Endothelial cell of umbilical vein (primary cell): ENCODE data around the gene C16orf86. TPM values are rescaled to one million over a fixed set of nuclear protein-coding genes. Genes with fewer than 3 reads are reported as not detected.

Experiments used
- BruUV-seq: library from RNA; stranded (reverse); fragments of 400-500 nt; replicated peaks from 2 replicates; lab custom pipeline; 2021; lab: Mats Ljungman, UMichigan
- CTCF ChIA-PET: fragments of 300-600, 350-600 bp; sonication (Branson Sonifier 250); formaldehyde crosslinking; loops from one replicate; lab custom pipeline; 2021; ENCODE audit warnings: antibody characterized with exemption, inconsistent platforms; lab: Charles Lee
- POLR2A ChIA-PET: fragments of 300-600, 350-600 bp; sonication (Branson Sonifier 250); formaldehyde crosslinking; loops from one replicate; lab custom pipeline; 2021; ENCODE audit warnings: antibody characterized with exemption, inconsistent platforms; lab: Charles Lee
- DNase-seq: peaks from one replicate; pipeline ENCODE4 v3.0.0-alpha.2; 2011; ENCODE audit warnings: low read depth, low spot score
- FAIRE-seq: peaks from 2 replicates; lab custom pipeline; 2011; peaks lifted over from hg19 to GRCh38; lab: Jason Lieb, UNC
- H2AFZ ChIP-seq: 2 replicates; pipeline ENCODE4 v1.6.0; 2012; ENCODE audit warnings: low read depth, low read length, control low read depth, inconsistent platforms
- H3K27ac ChIP-seq: 2 replicates; pipeline ENCODE4 v1.5.1; 2011; ENCODE audit warnings: low read depth, mild to moderate bottlenecking, control low read depth, low read length, moderate library complexity; ENCODE audit not compliant: insufficient read depth
- H3K27me3 ChIP-seq, 2 experiments: 2 replicates each; pipeline versions ENCODE4 v1.6.0 to v1.6.1; 2011; ENCODE audit warnings: low read length in 2 of 2, mixed read lengths in 1 of 2; ENCODE audit not compliant: control insufficient read depth in 2 of 2, insufficient read depth in 2 of 2
- H3K36me3 ChIP-seq, 2 experiments: 2 replicates in 1 of 2; 3 replicates in 1 of 2; pipeline ENCODE4 v1.5.1; 2011; ENCODE audit warnings: low read length in 2 of 2, mild to moderate bottlenecking in 1 of 2, moderate library complexity in 1 of 2; ENCODE audit not compliant: control insufficient read depth in 2 of 2, insufficient read depth in 2 of 2; ENCODE audit errors: extremely low read depth in 1 of 2
- H3K4me1 ChIP-seq: 3 replicates; pipeline ENCODE4 v1.5.1; 2011; ENCODE audit warnings: mild to moderate bottlenecking, low read length; ENCODE audit not compliant: control insufficient read depth, insufficient read depth; ENCODE audit errors: extremely low read depth
- H3K4me2 ChIP-seq: 2 replicates; pipeline ENCODE4 v1.6.1; 2011; ENCODE audit warnings: low read length, control low read depth, mixed read lengths; ENCODE audit not compliant: insufficient read depth
- H3K4me3 ChIP-seq, 3 experiments: fragments of 200-600 bp in 1 of 3; sonication (generic), shearing (Covaris generic) in 1 of 3; replicated peaks in 1 of 3; 2 replicates each; pipeline ENCODE4 v1.5.1; 2011 to 2016; ENCODE audit warnings: control low read depth in 3 of 3, low read length in 3 of 3, mild to moderate bottlenecking in 2 of 3, inconsistent platforms in 1 of 3, low read depth in 1 of 3, moderate library complexity in 1 of 3; ENCODE audit not compliant: insufficient read depth in 1 of 3
- H3K79me2 ChIP-seq: 2 replicates; pipeline ENCODE4 v1.6.0; 2012; ENCODE audit warnings: low read length, inconsistent platforms; ENCODE audit not compliant: control insufficient read depth, insufficient read depth
- H3K9ac ChIP-seq: replicated peaks from 2 replicates; pipeline ENCODE3; 2011; ENCODE audit warnings: low read length, control low read depth; ENCODE audit not compliant: insufficient read depth; ENCODE audit errors: extremely low read depth
- H3K9me1 ChIP-seq: replicated peaks from 3 replicates; pipeline ENCODE4 v1.6.0; 2011; ENCODE audit warnings: mild to moderate bottlenecking, low read length; ENCODE audit not compliant: control insufficient read depth, insufficient read depth; ENCODE audit errors: extremely low read depth
- H3K9me3 ChIP-seq: replicated peaks from 2 replicates; pipeline ENCODE4 v1.5.1; 2012; ENCODE audit warnings: low read length, inconsistent platforms; ENCODE audit not compliant: control insufficient read depth, insufficient read depth
- H4K20me1 ChIP-seq: replicated peaks from 2 replicates; pipeline ENCODE3; 2011; ENCODE audit warnings: mild to moderate bottlenecking, low read length; ENCODE audit not compliant: control insufficient read depth, insufficient read depth; ENCODE audit errors: extremely low read depth
- CTCF ChIP-seq, 2 donors: IDR thresholded peaks; 1 replicate in 1 of 2; 2 replicates in 1 of 2; pipeline ENCODE4 v1.5.1; 2011; ENCODE audit warnings: low read length in 2 of 2, mild to moderate bottlenecking in 2 of 2, moderate library complexity in 2 of 2, control low read depth in 1 of 2, inconsistent platforms in 1 of 2, low read depth in 1 of 2; ENCODE audit not compliant: insufficient read depth in 1 of 2; ENCODE audit errors: extremely low read depth in 1 of 2
- EZH2 ChIP-seq: IDR thresholded peaks from 2 replicates; pipeline ENCODE4 v1.6.1; 2012; ENCODE audit warnings: borderline replicate concordance, low read depth, mild to moderate bottlenecking, moderate library complexity, low read length, inconsistent platforms; ENCODE audit not compliant: severe bottlenecking
- GATA2 ChIP-seq: IDR thresholded peaks from 2 replicates; pipeline ENCODE4 v1.7.0; 2011; ENCODE audit warnings: low read depth, mild to moderate bottlenecking, moderate library complexity, mixed read lengths, low read length; ENCODE audit not compliant: insufficient read length, insufficient read depth
- MYC ChIP-seq: IDR thresholded peaks from one replicate; pipeline ENCODE4 v1.6.1; 2011; ENCODE audit warnings: mild to moderate bottlenecking, low read depth, low read length
- POLR2A ChIP-seq: IDR thresholded peaks from 2 replicates; pipeline ENCODE4 v1.6.1; 2012; ENCODE audit warnings: low read depth, mild to moderate bottlenecking, control low read depth, low read length
- POLR2AphosphoS5 ChIP-seq: IDR thresholded peaks from 2 replicates; pipeline ENCODE4 v1.6.1; 2012; ENCODE audit warnings: low read depth, mild to moderate bottlenecking, control low read depth, low read length, moderate library complexity; ENCODE audit not compliant: insufficient read depth
- dilution Hi-C: fragments of 300-500 bp; cut with MboI; formaldehyde crosslinking; loops from one replicate; pipeline ENCODE4 v1.15.0; 2019; ENCODE audit warnings: low sequenced_read_pairs; ENCODE audit not compliant: extremely low pct_ligation_motif_present
- intact Hi-C: fragments of 100-400 bp; cut with micrococcal nuclease; formaldehyde crosslinking; loops from one replicate; pipeline ENCODE4 v1.10.0; 2022
- polyA plus RNA-seq, 4 experiments: library from polyadenylated mRNA; depleted of rRNA in 3 of 4; stranded (reverse) in 3 of 4; unstranded in 1 of 4; fragments of >200 nt; gene quantifications; 2 replicates each; pipeline versions ENCODE4 v1.2.1 to v1.2.3, GENCODE V29; 2011 to 2012; ENCODE audit warnings: missing spikeins in 1 of 4
- total RNA-seq: library from RNA; stranded (reverse); gene quantifications from 2 replicates; pipeline ENCODE4 v1.2.3, GENCODE V29; 2021

The C16orf86 gene
- total and polyA plus RNA-seq, 2 donors (not counting 3 experiments of a cell fraction or from before 2014, with no cell fraction given) = 0.62 to 0.98 TPM

- H2AFZ ChIP-seq = no peak overlapping the region
- ChIA-PET POLR2A (no interaction called here), CTCF (interaction anchor here (1.0 to 7.7 kb wide), 9 partner anchors 8 to 126 kb away, joined by 3 to 166 read pairs (median 4); partner anchors contain the start of genes ACD and CTCF)
- FAIRE-seq (no peak), DNase-seq (no peak)
- H3K4me1 ChIP-seq = peaks cover 2% of the 10 kb centered on the region
- dilution Hi-C loops = no loop called here
- H3K27ac ChIP-seq = no peak overlapping the region
- H3K79me2 ChIP-seq = no peaks in the 10 kb centered on the region
- peak; percentile 86 for TF ChIP-seq EZH2
- no peak for TF ChIP-seq MYC
- TF ChIP-seq POLR2AphosphoS5 = no peak
- TF ChIP-seq GATA2 = no peak
- TF ChIP-seq CTCF (IDR thresholded peaks at IDR 0.05; ENCODE audit: extremely low read depth in 1 of 2, insufficient read depth in 1 of 2, low read depth in 1 of 2, low read length in 2 of 2) = no peak
- no peak for TF ChIP-seq POLR2A
- H3K9ac ChIP-seq = no peak overlapping the region
- no peaks in the 10 kb centered on the region for H3K9me1 ChIP-seq
- H3K27me3 ChIP-seq = peaks cover 36 to 38% of the 10 kb centered on the region in 2 experiments
- no TSS peak for BruUV-seq
- no peaks in the 10 kb centered on the region for H3K36me3 ChIP-seq
- H4K20me1 ChIP-seq = no peaks in the 10 kb centered on the region
- intact Hi-C loops = no loop called here
- H3K4me3 ChIP-seq = no peak overlapping the region
- no peaks in the 10 kb centered on the region for H3K9me3 ChIP-seq
- H3K4me2 ChIP-seq = no peak overlapping the region
These were observed 18.4 kb upstream of the C16orf86 start for GRCh38 chr16:67648088-67648763.
